Measurements from ENCODE around the gene GCAT. TPM values are rescaled to one million over a fixed set of nuclear protein-coding genes. Genes with fewer than 3 reads are reported as not detected.

The GCAT gene
- total and polyA plus RNA-seq, 2 of the 4 experiments (the other 2 are of a cell fraction), result 20.6 to 32.3 TPM

GRCh38 chr22:37792494-37792893 is 15.2 kb upstream of the GCAT start:
- peak overlapping the region; percentile 78; the same call in 1 of the 2 replicates for H2AK5ac ChIP-seq (ENCODE audit: low read depth, low read length)
- no peak overlapping the region for H2BK5ac ChIP-seq (ENCODE audit: low read depth, low read length, poor library complexity, severe bottlenecking)
- no peak overlapping the region for H3K4me2 ChIP-seq (ENCODE audit: low read depth, low read length)
- H3K27ac ChIP-seq (ENCODE audit: insufficient read depth, low read length), result no peak overlapping the region
- no peaks in the 10 kb centered on the region for H3K9me1 ChIP-seq (ENCODE audit: insufficient read depth, low read length)
- intact Hi-C loops (cut with micrococcal nuclease) (loop anchor here (5.0 kb wide), 1 partner anchor 110 kb away; no protein-coding TSS in a partner anchor), in situ Hi-C loops (cut with MboI; ENCODE audit: low sequenced_read_pairs) (loop anchor here (5.0 kb wide), 1 partner anchor 150 kb away; no protein-coding TSS in a partner anchor), dilution Hi-C loops (cut with HindIII; ENCODE audit: low sequenced_read_pairs, unreplicated experiment) (no loop called here)
- no peak overlapping the region for H2BK20ac ChIP-seq (ENCODE audit: low read depth, low read length)
- ChIA-PET CTCF (interaction anchor here (0.6 to 1.5 kb wide), 5 partner anchors 11 to 254 kb away, joined by 3 to 4 read pairs (median 3); no protein-coding TSS in a partner anchor), POLR2A (ENCODE audit: unreplicated experiment) (no interaction called here)
- H4K8ac ChIP-seq (ENCODE audit: low read depth in 2 of 2, low read length in 2 of 2), result no peak overlapping the region
- no peak overlapping the region for H2BK15ac ChIP-seq (ENCODE audit: low read depth, low read length)
- no peak overlapping the region for H3K18ac ChIP-seq (ENCODE audit: low read depth, low read length)
- H2AFZ ChIP-seq (replicated peaks; ENCODE audit: low read length, poor library complexity), result no peak overlapping the region
- no peak for ATAC-seq (ENCODE audit: low read depth)
- no peaks in the 10 kb centered on the region for H3K9me3 ChIP-seq (ENCODE audit: control insufficient read depth, insufficient read depth, low read length)
- no peak overlapping the region for H4K5ac ChIP-seq (ENCODE audit: low read depth, low read length)
- no peaks in the 10 kb centered on the region for H4K20me1 ChIP-seq (ENCODE audit: insufficient read depth, low read length)
- H3K23ac ChIP-seq (ENCODE audit: low read depth, low read length), result no peak overlapping the region
- WGBS, 2 experiments (ENCODE audit: extremely low coverage in 2 of 2, insufficient read length in 1 of 2), result no CpG with 5 or more reads among the region's 6 CpGs
- H3K79me1 ChIP-seq (ENCODE audit: low read depth in 1 of 2, low read length in 2 of 2), result no peaks in the 10 kb centered on the region
- no peak overlapping the region for H4K91ac ChIP-seq (ENCODE audit: insufficient read depth, low read depth, low read length)
- H3K56ac ChIP-seq (ENCODE audit: extremely low read depth, insufficient read depth, low read length), result no peak overlapping the region
- BruUV-seq (replicated peaks), result no TSS peak
- H3K4me1 ChIP-seq (ENCODE audit: control insufficient read depth, insufficient read depth, low read length), result no peaks in the 10 kb centered on the region
- no peaks in the 10 kb centered on the region for H3K36me3 ChIP-seq (ENCODE audit: control insufficient read depth, insufficient read depth, low read length)
- H3K4ac ChIP-seq (ENCODE audit: low read depth, low read length), result no peak overlapping the region
- H3K27me3 ChIP-seq (ENCODE audit: control insufficient read depth, insufficient read depth, low read length), result no peaks in the 10 kb centered on the region
- H3K14ac ChIP-seq (replicated peaks; ENCODE audit: low read depth, low read length), result no peak overlapping the region
- H3K4me3 ChIP-seq (ENCODE audit: insufficient read depth, low read depth, low read length), result no peak overlapping the region
- TF ChIP-seq POLR2A (IDR thresholded peaks at IDR 0.05; ENCODE audit: low read depth, low read length) (no peak), SMC3 (IDR thresholded peaks at IDR 0.05; ENCODE audit: low read depth, low read length) (no peak), CEBPB (IDR thresholded peaks at IDR 0.05; ENCODE audit: low read depth, low read length) (0 out of 2 replicates have a peak, but pooled peaks have one; percentile 13)
- no peak overlapping the region for H2BK120ac ChIP-seq (ENCODE audit: low read depth, low read length)
- DNase-seq, result no peak
- no peak overlapping the region for H3K9ac ChIP-seq (ENCODE audit: low read depth, low read length)
- H2AK9ac ChIP-seq (replicated peaks; ENCODE audit: low read depth, low read length, poor library complexity), result no peak overlapping the region

Measured in IMR-90 (cell line).